GM12891 (cell line): ENCODE data around the gene RBBP7.

Source experiments
- POLR2A ChIP-seq: IDR thresholded peaks from 2 replicates; pipeline ENCODE4 v1.6.1; 2011; ENCODE audit warnings: low read depth, low read length, control low read depth
- POLR2AphosphoS5 ChIP-seq: IDR thresholded peaks from 2 replicates; pipeline ENCODE4 v1.6.1; 2011; ENCODE audit warnings: low read depth, low read length, control low read depth

DNA sequence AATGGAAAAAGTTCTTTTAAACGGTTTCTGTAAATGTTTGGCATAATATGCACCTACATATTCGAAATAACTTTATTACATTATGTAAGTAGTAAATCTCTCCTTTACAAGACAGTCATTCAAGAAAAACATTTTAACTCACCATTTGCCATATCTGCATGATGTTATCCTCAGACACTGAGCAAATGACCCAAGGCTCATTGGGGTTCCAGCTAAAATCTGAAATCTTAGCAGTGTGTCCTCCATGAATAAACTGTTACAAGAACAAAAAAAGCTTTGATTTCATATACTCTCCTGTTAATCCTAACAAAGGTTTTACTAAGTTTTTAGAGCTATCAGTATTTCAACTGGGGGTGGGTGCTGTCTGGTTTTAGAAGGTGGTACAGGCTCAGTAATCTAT lies 24.5 kb downstream of the RBBP7 start:
- TF ChIP-seq POLR2A = no peak
- no peak for TF ChIP-seq POLR2AphosphoS5
